CD4-positive, alpha-beta T cell treated with Interleukin-17A for 1 hour (primary cell): ENCODE data around the gene CTTNBP2NL.

Experiments used
- DNase-seq: peaks from one replicate; pipeline ENCODE4 v3.0.0-alpha.2; 2020

Gene CTTNBP2NL

GRCh38 chr1:112395821-112396652 lies at the start of gene CTTNBP2NL:
Gene CTTNBP2NL, plus strand, starts transcription at chr1:112396214. Its CDS starts 19,952 bp downstream, at chr1:112416166.
- DNase-seq: peak; percentile 79

- DNase-seq: no peak
These were observed 49.1 kb upstream of the CTTNBP2NL start for GRCh38 chr1:112346801-112347350.

- DNase-seq: no peak
These were observed 39.2 kb upstream of the CTTNBP2NL start for GRCh38 chr1:112356765-112357164.

GRCh38 chr1:112357467-112357866 lies 38.5 kb upstream of the CTTNBP2NL start:
- no peak for DNase-seq

GRCh38 chr1:112358061-112358770 lies 37.8 kb upstream of the CTTNBP2NL start:
- DNase-seq: no peak

- DNase-seq: peak; percentile 36
These were observed 37.1 kb upstream of the CTTNBP2NL start for GRCh38 chr1:112358798-112359408.

- no peak for DNase-seq
These were observed 35.9 kb upstream of the CTTNBP2NL start for GRCh38 chr1:112359961-112360767.

GRCh38 chr1:112363636-112364035 lies 32.4 kb upstream of the CTTNBP2NL start:
- DNase-seq: no peak

GRCh38 chr1:112368198-112368597 lies 27.8 kb upstream of the CTTNBP2NL start:
- DNase-seq: no peak

- peak; percentile 77 for DNase-seq
These were observed 26.4 kb upstream of the CTTNBP2NL start for GRCh38 chr1:112369392-112370285.

GRCh38 chr1:112370996-112371395 lies 25.0 kb upstream of the CTTNBP2NL start:
- DNase-seq: no peak

- DNase-seq: no peak
These were observed 24.2 kb upstream of the CTTNBP2NL start for GRCh38 chr1:112371775-112372174.

GRCh38 chr1:112373806-112374205 lies 22.2 kb upstream of the CTTNBP2NL start:
- no peak for DNase-seq

- DNase-seq: no peak
These were observed 20.3 kb upstream of the CTTNBP2NL start for GRCh38 chr1:112375701-112376100.

GRCh38 chr1:112380356-112380755 lies 15.7 kb upstream of the CTTNBP2NL start:
- DNase-seq: no peak

- DNase-seq: no peak
These were observed 14.5 kb upstream of the CTTNBP2NL start for GRCh38 chr1:112381324-112382076.

- no peak for DNase-seq
These were observed 12.1 kb upstream of the CTTNBP2NL start for GRCh38 chr1:112383759-112384370.

GRCh38 chr1:112386024-112386723 lies 9.8 kb upstream of the CTTNBP2NL start:
- no peak for DNase-seq

- no peak for DNase-seq
These were observed 9.2 kb upstream of the CTTNBP2NL start for GRCh38 chr1:112386731-112387346.
